Gastroesophageal sphincter (tissue), 3 donors: ENCODE results near the gene LMTK2.

Experiments
- EP300 ChIP-seq: sonication (generic); formaldehyde crosslinking; IDR thresholded peaks from one replicate; pipeline ENCODE4 v1.6.1; 2017; ENCODE audit warnings: antibody characterized with exemption, mild to moderate bottlenecking
- POLR2A ChIP-seq, 2 donors: fragments of 450-650 bp; IDR thresholded peaks; one replicate each; pipeline ENCODE4 v1.6.1; 2017; ENCODE audit warnings: antibody characterized with exemption in 2 of 2, mild to moderate bottlenecking in 2 of 2, moderate library complexity in 1 of 2
- POLR2AphosphoS5 ChIP-seq: sonication (generic); formaldehyde crosslinking; IDR thresholded peaks from one replicate; pipeline ENCODE4 v1.6.1; 2017; ENCODE audit warnings: antibody characterized with exemption
- TF ChIP-seq, protein P1 (sequence below), 4 experiments: fragments of 200-600 bp in 2 of 4; fragments of 450-650 bp in 2 of 4; sonication (generic) in 1 of 4; IDR thresholded peaks; one replicate each; pipeline ENCODE4 v1.5.1; 2017 to 2019; ENCODE audit warnings: antibody characterized with exemption in 4 of 4, mild to moderate bottlenecking in 2 of 4, moderate library complexity in 2 of 4

DNA sequence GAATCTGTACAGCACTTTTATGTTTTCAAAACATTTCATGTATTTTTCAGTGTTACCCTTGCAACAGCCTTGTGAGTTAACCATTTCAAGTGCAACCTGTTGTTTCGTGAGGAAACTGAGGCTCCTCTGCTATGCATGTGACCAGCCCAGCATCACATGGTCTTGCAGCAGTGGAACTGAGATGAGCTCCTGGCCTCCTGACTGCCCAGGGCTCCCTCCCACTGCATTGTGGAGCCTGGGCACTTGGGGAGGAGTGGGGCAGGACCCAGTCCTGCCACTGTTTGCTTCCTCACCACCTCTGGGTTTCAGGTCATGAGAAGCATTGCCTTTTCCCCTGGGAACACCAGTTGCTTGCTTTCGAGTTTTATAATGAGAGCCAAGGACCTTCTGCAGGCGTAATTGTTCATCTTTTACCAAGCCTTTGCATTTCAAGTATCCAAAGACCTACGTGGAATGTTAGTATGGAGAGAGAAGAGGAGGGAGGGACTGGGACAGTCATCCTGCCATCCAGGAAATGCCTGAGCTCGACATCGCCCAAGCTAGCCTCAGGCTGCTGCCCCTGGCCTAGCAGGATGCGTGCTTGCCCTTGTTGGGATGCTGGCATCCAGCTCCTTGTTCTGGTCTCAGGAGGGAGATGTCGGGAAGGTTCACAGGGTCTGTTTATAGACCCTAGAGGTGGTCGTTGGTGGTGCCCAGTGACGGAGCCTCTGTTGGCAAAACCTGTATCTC, 72.3 kb downstream of the LMTK2 start:
- TF ChIP-seq, protein P1, sequence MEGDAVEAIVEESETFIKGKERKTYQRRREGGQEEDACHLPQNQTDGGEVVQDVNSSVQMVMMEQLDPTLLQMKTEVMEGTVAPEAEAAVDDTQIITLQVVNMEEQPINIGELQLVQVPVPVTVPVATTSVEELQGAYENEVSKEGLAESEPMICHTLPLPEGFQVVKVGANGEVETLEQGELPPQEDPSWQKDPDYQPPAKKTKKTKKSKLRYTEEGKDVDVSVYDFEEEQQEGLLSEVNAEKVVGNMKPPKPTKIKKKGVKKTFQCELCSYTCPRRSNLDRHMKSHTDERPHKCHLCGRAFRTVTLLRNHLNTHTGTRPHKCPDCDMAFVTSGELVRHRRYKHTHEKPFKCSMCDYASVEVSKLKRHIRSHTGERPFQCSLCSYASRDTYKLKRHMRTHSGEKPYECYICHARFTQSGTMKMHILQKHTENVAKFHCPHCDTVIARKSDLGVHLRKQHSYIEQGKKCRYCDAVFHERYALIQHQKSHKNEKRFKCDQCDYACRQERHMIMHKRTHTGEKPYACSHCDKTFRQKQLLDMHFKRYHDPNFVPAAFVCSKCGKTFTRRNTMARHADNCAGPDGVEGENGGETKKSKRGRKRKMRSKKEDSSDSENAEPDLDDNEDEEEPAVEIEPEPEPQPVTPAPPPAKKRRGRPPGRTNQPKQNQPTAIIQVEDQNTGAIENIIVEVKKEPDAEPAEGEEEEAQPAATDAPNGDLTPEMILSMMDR (IDR thresholded peaks at IDR 0.05): no peak
- no peak for TF ChIP-seq POLR2AphosphoS5
- TF ChIP-seq EP300: no peak
- TF ChIP-seq POLR2A (IDR thresholded peaks at IDR 0.05): no peak
